Prostate gland (tissue), 2 donors: ENCODE results near the gene KLLN. TPM values are rescaled to one million over a fixed set of nuclear protein-coding genes. Genes with fewer than 3 reads are reported as not detected.
"Not testable (repeated sequence)": the region's sequence is repeated elsewhere in the genome, so short reads cannot be mapped to it uniquely, and the experiment has no call there.

Experiments used
- DNase-seq: peaks from one replicate; pipeline ENCODE4 v3.0.0-alpha.2; 2019; ENCODE audit warnings: low spot score
- H3K27ac ChIP-seq, 2 donors: fragments of 200-600 bp; sonication (generic); 2 replicates each; pipeline ENCODE4 v1.5.1; 2017 to 2019
- H3K27me3 ChIP-seq: fragments of 200-600 bp; sonication (generic); replicated peaks from 2 replicates; pipeline ENCODE4 v1.5.1; 2019; ENCODE audit not compliant: insufficient read depth
- H3K36me3 ChIP-seq, 2 donors: fragments of 200-600 bp; sonication (generic); 1 replicate in 1 of 2; 2 replicates in 1 of 2; pipeline versions ENCODE4 v1.5.1 to v1.8.1; 2017 to 2019
- H3K4me1 ChIP-seq: fragments of 200-600 bp; sonication (generic); replicated peaks from 2 replicates; pipeline ENCODE4 v1.5.1; 2019
- H3K4me3 ChIP-seq, 2 donors: fragments of 200-600 bp; sonication (generic); 2 replicates each; pipeline ENCODE4 v1.5.1; 2017 to 2019
- H3K9me3 ChIP-seq: fragments of 200-600 bp; sonication (generic); 2 replicates; pipeline ENCODE4 v1.5.1; 2017
- CTCF ChIP-seq, 4 experiments: fragments of 200-600 bp in 2 of 4; fragments of 450-650 bp in 2 of 4; sonication (generic) in 2 of 4; IDR thresholded peaks; 1 replicate in 3 of 4; 2 replicates in 1 of 4; pipeline ENCODE4 v1.5.1; 2016 to 2019; ENCODE audit warnings: antibody characterized with exemption in 4 of 4, mild to moderate bottlenecking in 2 of 4, moderate library complexity in 2 of 4
- POLR2A ChIP-seq: fragments of 450-650 bp; IDR thresholded peaks from one replicate; pipeline ENCODE4 v1.6.1; 2016; ENCODE audit warnings: antibody characterized with exemption, mild to moderate bottlenecking
- POLR2AphosphoS5 ChIP-seq: sonication (generic); formaldehyde crosslinking; IDR thresholded peaks from one replicate; pipeline ENCODE4 v1.6.1; 2017; ENCODE audit warnings: antibody characterized with exemption
- WGBS: methylation state at CpG from one replicate; pipeline ENCODE4 v1.1.5; 2018; 5-methylcytosine and 5-hydroxymethylcytosine counted together
- intact Hi-C: fragments of 100-400 bp; cut with DNase I; formaldehyde crosslinking; loops from one replicate; pipeline ENCODE4 v1.14.2; 2022
- total RNA-seq, 2 donors: library from RNA; depleted of rRNA; stranded (reverse); fragments of >200 nt; gene quantifications; one replicate each; pipeline ENCODE4 v1.1.0, GENCODE V29; 2016

Gene KLLN
- total RNA-seq, 2 donors from 2014 or later: 0.55 to 1.1 TPM

DNA sequence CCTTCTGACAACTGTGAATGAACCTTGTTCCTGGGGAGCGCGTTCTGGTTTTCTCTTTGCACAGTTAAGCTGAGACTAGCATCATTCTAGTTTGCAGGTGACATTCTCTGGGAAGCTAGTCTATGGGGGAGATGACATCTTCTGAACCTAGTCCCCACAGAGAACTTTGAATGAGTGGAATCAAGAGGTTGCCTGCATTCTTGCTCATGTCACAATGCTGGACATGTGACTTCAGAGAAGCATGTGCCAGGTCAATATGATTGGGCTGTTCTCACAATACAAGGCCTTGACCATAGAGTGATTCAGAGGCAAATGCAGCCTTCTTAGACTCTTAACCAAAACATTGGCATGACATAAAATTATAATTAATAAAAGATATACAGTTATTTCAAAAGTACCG lies 22.1 kb downstream of the KLLN start:
- no peak overlapping the region for H3K27ac ChIP-seq
- no peak for DNase-seq
- intact Hi-C loops: no loop called here
- TF ChIP-seq POLR2A (no peak), CTCF (IDR thresholded peaks at IDR 0.05) (no peak), POLR2AphosphoS5 (no peak)
- no peaks in the 10 kb centered on the region for H3K36me3 ChIP-seq
- WGBS: 87% methylated on average over 3 of the region's 3 CpGs
- no peaks in the 10 kb centered on the region for H3K9me3 ChIP-seq
- H3K27me3 ChIP-seq: no peaks in the 10 kb centered on the region
- H3K4me3 ChIP-seq: no peak overlapping the region
- no peaks in the 10 kb centered on the region for H3K4me1 ChIP-seq

DNA sequence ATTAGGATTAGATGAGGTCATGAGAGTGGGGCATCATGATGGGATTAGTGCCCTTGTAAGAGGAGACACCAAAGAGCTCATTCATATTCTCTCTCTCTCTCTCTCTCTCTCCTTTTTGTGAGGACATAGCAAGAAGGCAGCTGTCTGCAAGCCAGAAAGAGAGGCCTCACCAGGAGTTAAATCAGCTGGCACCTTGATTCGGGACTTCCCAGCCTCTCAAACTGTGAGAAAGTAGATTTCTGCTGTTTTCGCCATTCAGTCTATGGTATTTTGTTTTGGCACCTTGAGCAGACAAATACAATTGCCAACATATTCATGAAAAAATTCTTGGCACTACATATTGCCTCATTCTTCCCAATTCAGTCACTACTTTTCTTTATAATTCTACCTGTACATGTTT lies 24.7 kb downstream of the KLLN start:
- intact Hi-C loops: no loop called here
- H3K36me3 ChIP-seq: no peaks in the 10 kb centered on the region
- TF ChIP-seq CTCF (IDR thresholded peaks at IDR 0.05): no peak
- no peak for TF ChIP-seq POLR2A
- no peak for TF ChIP-seq POLR2AphosphoS5
- WGBS: 75% methylated on average over 2 of the region's 2 CpGs
- no peak overlapping the region for H3K27ac ChIP-seq
- no peaks in the 10 kb centered on the region for H3K27me3 ChIP-seq
- no peak overlapping the region for H3K4me3 ChIP-seq
- H3K4me1 ChIP-seq: no peaks in the 10 kb centered on the region
- DNase-seq: no peak
- no peaks in the 10 kb centered on the region for H3K9me3 ChIP-seq

DNA sequence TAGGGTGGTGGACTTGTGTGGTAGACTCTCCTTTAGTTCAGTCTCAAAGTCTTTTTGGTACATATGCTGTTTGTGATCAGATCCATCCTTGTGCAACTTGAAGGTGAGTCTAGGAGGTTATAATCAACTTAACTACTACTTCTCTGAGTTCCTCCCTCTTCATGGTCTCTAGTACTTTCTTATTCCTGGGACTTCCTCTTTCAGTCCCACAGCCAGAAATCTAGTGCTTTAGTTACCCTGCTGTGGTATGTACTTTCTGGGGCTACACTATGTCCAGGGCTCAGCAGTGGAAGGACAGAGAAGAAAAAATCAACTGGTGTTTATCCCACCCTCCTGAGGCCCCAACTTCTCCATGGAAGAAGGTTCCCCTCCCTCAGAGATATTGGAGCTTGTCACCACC lies 25.9 kb downstream of the KLLN start:
- no peak overlapping the region for H3K4me3 ChIP-seq
- no peak overlapping the region for H3K27ac ChIP-seq
- no peaks in the 10 kb centered on the region for H3K4me1 ChIP-seq
- DNase-seq: no peak
- H3K9me3 ChIP-seq: no peaks in the 10 kb centered on the region
- intact Hi-C loops: no loop called here
- TF ChIP-seq CTCF (IDR thresholded peaks at IDR 0.05) (no peak), POLR2AphosphoS5 (no peak), POLR2A (no peak)
- H3K36me3 ChIP-seq: no peaks in the 10 kb centered on the region
- H3K27me3 ChIP-seq: no peaks in the 10 kb centered on the region

GRCh38 chr10:87836098-87836497 lies 27.2 kb downstream of the KLLN start:
- Histone ChIP-seq H3K27ac (no peak overlapping the region), H3K36me3 (no peaks in the 10 kb centered on the region), H3K4me1 (no peaks in the 10 kb centered on the region), H3K27me3 (no peaks in the 10 kb centered on the region), H3K9me3 (no peaks in the 10 kb centered on the region), H3K4me3 (no peak overlapping the region)
- DNase-seq: no peak
- 95% methylated on average over 4 of the region's 4 CpGs for WGBS
- TF ChIP-seq POLR2A (no peak), CTCF (IDR thresholded peaks at IDR 0.05) (no peak), POLR2AphosphoS5 (no peak)
- intact Hi-C loops: no loop called here

DNA sequence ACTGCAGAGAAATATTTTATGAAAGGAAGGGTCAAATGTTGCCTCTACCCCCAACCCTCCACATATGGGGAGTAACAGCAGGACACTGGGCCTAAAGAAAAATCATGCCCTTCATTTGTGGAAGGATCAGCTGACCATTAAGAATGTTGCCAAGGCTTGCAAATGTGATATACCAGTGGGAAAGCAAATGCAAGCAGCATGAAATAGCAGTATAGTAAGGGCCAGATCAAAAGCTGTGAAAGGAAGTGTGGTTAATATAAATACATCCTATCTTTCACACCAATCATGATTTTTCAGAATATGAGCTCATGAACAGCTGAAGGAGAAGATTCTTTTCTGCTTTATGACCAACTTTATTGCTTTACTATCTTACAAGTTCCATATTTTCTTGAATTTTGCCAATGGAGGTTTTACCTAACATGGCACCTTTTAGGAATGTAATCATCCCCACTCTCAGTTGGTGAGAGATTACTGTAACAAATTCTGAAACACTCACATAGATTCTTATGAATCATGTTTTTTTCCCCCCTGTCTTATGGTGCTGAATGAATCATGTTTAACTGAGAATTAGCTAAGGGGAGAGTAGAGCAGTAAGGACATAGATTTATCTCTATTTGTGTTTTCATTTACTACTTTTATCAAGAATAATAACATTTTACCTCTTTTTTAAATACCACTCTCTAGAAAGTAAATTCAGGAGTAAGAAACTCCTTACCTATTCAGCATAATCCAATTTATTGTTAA lies 33.2 kb downstream of the KLLN start:
- Histone ChIP-seq H3K9me3 (no peaks in the 10 kb centered on the region), H3K4me1 (no peaks in the 10 kb centered on the region), H3K27me3 (no peaks in the 10 kb centered on the region), H3K36me3 (no peaks in the 10 kb centered on the region), H3K27ac (no peak overlapping the region), H3K4me3 (no peak overlapping the region)
- intact Hi-C loops: no loop called here
- TF ChIP-seq CTCF (IDR thresholded peaks at IDR 0.05): no peak
- no peak for TF ChIP-seq POLR2A
- TF ChIP-seq POLR2AphosphoS5: no peak
- DNase-seq: no peak

DNA sequence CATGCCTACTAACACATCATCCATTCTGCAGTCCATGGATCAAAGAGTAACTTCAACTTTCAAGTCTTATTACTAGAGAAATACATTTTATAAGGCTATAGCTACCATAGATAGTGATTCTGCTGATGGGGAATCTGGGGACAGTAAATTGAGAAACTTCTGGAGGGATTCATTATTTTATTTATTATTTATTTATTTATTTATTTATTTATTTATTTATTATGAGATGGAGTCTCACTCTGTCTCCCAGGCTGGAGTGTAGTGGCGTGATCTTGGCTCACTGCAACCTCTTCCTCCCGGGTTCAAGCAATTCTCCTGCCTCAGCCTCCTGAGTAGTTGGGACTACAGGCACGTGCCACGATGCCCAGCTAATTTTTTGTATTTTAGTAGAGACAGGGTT lies 34.3 kb downstream of the KLLN start:
- intact Hi-C loops, H3K4me3 ChIP-seq, H3K4me1 ChIP-seq, H3K27ac ChIP-seq, H3K9me3 ChIP-seq, H3K27me3 ChIP-seq, H3K36me3 ChIP-seq, DNase-seq: not testable (repeated sequence)
- 94% methylated on average over 4 of the region's 4 CpGs for WGBS
